ENCODE data around the gene IFNA10.
"Not testable (repeated sequence)": the region's sequence is repeated elsewhere in the genome, so short reads cannot be mapped to it uniquely, and the experiment has no call there.

Gene IFNA10

GRCh38 chr9:21207043-21207442, at the start of gene IFNA10:
Gene IFNA10, minus strand, starts transcription at chr9:21207143. Its CDS starts 46 bp downstream, at chr9:21207097.
- DNase-seq (ENCODE audit: low read depth in 2 of 2) = not testable (repeated sequence)

GRCh38 chr9:21255538-21256212, 48.7 kb upstream of the IFNA10 start:
- no peak for DNase-seq (ENCODE audit: low read depth in 2 of 2)

GRCh38 chr9:21252721-21253547, 46.0 kb upstream of the IFNA10 start:
- no peak for DNase-seq (ENCODE audit: low read depth in 2 of 2)

- DNase-seq (ENCODE audit: low read depth in 2 of 2) = no peak
These were observed 44.7 kb upstream of the IFNA10 start for GRCh38 chr9:21251638-21252037.

GRCh38 chr9:21251190-21251589, 44.2 kb upstream of the IFNA10 start:
- no peak for DNase-seq (ENCODE audit: low read depth in 2 of 2)

- DNase-seq (ENCODE audit: low read depth in 2 of 2) = no peak
These were observed 37.9 kb upstream of the IFNA10 start for GRCh38 chr9:21244836-21245235.

GRCh38 chr9:21239911-21240310, 33.0 kb upstream of the IFNA10 start, which contains the start of gene IFNA14:
Gene IFNA14, minus strand, starts transcription at chr9:21240005. Its CDS starts 70 bp downstream, at chr9:21239935.
- DNase-seq (ENCODE audit: low read depth in 2 of 2) = no peak

- not testable (repeated sequence) for DNase-seq (ENCODE audit: low read depth in 2 of 2)
These were observed 29.4 kb upstream of the IFNA10 start for GRCh38 chr9:21236360-21236714.

GRCh38 chr9:21235468-21236359, 28.8 kb upstream of the IFNA10 start:
- DNase-seq (ENCODE audit: low read depth in 2 of 2) = peak in 1 of 2 donors; percentile 2

GRCh38 chr9:21234153-21234687, 27.3 kb upstream of the IFNA10 start:
- DNase-seq (ENCODE audit: low read depth in 2 of 2) = no peak

GRCh38 chr9:21233258-21233657, 26.3 kb upstream of the IFNA10 start:
- no peak for DNase-seq (ENCODE audit: low read depth in 2 of 2)

- no peak for DNase-seq (ENCODE audit: low read depth in 2 of 2)
These were observed 21.2 kb upstream of the IFNA10 start, which contains the start of gene IFNA17 for GRCh38 chr9:21228122-21228521. Gene IFNA17, minus strand, starts transcription at chr9:21228222. Its CDS starts 49 bp downstream, at chr9:21228173.

- DNase-seq (ENCODE audit: low read depth in 2 of 2) = not testable (repeated sequence)
These were observed 10.3 kb upstream of the IFNA10 start, which contains the start of gene IFNA16 for GRCh38 chr9:21217211-21217610. Gene IFNA16, minus strand, starts transcription at chr9:21217311. Its CDS starts 6 bp downstream, at chr9:21217305.

GRCh38 chr9:21213411-21214326, 6.7 kb upstream of the IFNA10 start:
- not testable (repeated sequence) for DNase-seq (ENCODE audit: low read depth in 2 of 2)

- DNase-seq (ENCODE audit: low read depth in 2 of 2) = not testable (repeated sequence)
These were observed 5.2 kb upstream of the IFNA10 start for GRCh38 chr9:21212160-21212559.

GRCh38 chr9:21210782-21211181, 3.8 kb upstream of the IFNA10 start:
- DNase-seq (ENCODE audit: low read depth in 2 of 2) = not testable (repeated sequence)

GRCh38 chr9:21210311-21210710, 3.4 kb upstream of the IFNA10 start:
- no peak for DNase-seq (ENCODE audit: low read depth in 2 of 2)

GRCh38 chr9:21205204-21205603, 1.7 kb downstream of the IFNA10 start:
- DNase-seq (ENCODE audit: low read depth in 2 of 2) = no peak

- not testable (repeated sequence) for DNase-seq (ENCODE audit: low read depth in 2 of 2)
These were observed 4.8 kb downstream of the IFNA10 start, which contains the start of gene IFNA7 for GRCh38 chr9:21202105-21202504. Gene IFNA7, minus strand, starts transcription at chr9:21202205. Its CDS starts 40 bp downstream, at chr9:21202165.

All from stimulated activated CD4-positive, alpha-beta T cell treated with anti-CD3 and anti-CD28 coated beads, Interleukin-1b, Interleukin-23, amount 100 ng/mL, for 4 hours (primary cell).